Effector CD4-positive, alpha-beta T cell (primary cell): ENCODE measurements around the gene CLEC16A.

ENCODE experiments used
- DNase-seq: peaks from one replicate; pipeline ENCODE4 v3.0.0-alpha.2; 2020

CLEC16A gene

DNA sequence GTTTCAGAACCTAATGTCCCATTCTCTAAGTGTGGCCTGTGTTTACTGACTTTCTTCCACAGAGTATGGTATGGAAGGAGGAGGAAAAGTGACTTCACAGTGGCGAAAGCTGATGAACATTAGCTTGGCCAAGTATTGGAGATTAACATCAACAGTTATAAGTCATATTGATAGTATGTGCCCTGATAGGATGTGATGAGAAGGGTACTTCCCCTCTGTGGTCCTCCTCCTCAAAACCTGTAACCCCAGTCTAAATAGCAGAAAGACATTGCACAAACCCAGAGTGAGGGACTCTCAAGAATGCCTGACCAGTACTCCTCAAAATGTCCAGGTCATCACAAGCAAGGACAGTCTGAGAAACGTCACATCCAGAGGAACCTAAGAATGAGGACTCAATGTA is 73.1 kb downstream of the CLEC16A start:
- DNase-seq, result no peak

DNA sequence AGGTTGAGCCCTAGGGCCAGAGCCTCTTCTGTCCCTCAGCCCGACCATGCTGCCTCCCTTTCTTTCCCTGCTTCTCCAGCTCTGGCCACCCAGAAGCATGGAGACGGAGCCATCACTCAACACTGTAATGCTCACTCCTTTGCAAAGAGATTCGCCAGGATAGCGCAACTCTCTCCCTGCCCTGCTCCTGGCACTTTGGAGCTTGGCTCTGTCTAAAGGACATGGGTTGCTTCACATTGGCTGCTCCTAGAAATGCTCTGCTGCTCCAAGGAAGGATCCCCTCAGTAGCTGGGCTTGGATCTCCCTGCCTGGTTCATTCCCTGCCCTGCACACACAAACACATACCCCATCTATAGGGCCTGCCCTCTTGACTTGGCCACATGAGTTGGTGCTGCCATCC is 76.0 kb downstream of the CLEC16A start:
- DNase-seq, result no peak

DNA sequence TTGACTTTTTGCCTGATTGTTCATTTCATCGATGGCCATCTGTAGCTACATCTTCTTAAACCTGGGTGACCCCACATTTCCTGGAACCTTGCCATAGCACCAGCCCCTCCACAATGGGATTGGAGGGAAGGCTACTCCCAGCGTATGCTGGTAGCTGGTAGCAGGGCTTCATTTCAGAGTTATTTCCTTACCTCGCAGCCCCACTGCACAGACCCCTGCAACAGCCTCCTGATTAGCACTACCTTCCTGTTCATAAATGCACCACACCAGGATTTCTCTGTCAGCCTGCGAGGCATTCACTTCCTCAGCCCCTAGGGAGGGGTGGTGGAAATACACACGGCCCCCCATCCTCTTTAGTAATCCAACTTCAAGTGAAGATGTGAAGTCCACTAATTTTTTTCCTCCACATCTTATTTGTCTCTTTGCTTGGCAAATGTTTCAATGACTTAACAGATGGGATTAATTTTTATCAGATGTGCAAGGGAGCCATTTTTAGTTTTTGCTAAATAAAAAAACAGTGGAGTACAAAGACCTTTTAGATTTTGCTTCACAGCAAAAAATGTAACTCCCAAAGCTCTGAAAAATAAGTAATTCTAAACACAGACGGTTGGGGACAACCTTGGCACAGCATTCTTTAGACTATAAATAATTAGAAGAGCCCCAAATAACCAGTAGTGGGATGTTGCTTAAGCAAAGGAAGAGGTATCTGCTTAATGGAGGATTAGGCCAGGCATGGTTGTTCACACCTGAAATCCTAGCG is 76.6 kb downstream of the CLEC16A start:
- no peak for DNase-seq

DNA sequence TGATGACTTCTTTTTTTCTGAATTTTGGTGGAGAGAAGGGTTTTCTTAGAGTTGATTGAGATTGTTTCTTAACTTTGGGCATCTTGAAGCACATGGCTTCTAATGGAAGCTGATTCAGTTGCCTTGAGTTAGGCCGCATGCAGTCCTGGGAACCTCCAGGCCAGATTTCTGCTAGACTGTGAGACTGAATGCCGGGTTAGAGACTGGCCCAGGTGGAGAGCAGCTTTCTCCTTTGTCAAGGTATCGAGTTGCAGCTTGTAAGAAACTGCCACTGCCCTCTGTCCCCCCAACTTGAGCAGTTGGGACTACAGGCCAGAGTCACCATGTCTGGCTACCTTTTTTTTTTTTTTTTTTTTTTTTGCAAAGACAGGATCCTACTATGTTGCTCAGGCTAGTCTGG is 77.6 kb downstream of the CLEC16A start:
- DNase-seq, result no peak

DNA sequence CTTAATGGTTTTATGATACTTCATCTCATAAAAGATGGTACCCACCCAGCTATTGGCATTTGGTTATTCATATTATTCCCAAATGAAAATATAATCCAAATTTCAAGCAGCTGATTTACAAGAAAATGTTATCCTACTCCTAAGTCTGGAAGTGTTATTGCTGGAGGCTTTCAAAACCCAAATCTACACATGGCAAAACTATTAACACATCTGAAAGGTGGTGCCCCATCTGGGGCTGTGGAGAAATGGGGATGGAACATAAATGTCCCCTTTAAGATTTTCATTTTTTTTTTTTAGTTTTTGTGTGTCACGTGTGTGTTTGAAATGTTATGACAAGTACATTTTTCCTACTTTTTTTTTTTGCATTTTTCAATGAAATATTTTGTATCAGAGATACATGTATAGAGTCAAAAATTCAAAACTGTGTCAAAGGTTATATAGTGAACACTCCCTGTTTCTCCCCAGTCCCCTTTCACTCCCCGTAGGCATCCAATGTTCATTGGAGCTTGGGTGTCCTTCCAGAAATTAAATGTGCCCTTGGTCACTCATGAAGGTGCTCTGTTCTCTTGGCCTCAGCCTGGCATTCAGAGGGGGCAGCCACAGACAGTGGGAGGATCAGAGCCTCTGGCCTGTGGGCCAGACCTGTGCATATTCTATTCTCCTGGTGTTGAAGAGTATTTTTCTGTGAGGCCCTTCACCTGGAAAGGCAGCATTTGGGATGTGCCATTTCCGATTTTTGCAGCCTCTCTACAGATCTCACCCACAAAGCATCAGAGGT is 79.1 kb downstream of the CLEC16A start:
- DNase-seq, result no peak

DNA sequence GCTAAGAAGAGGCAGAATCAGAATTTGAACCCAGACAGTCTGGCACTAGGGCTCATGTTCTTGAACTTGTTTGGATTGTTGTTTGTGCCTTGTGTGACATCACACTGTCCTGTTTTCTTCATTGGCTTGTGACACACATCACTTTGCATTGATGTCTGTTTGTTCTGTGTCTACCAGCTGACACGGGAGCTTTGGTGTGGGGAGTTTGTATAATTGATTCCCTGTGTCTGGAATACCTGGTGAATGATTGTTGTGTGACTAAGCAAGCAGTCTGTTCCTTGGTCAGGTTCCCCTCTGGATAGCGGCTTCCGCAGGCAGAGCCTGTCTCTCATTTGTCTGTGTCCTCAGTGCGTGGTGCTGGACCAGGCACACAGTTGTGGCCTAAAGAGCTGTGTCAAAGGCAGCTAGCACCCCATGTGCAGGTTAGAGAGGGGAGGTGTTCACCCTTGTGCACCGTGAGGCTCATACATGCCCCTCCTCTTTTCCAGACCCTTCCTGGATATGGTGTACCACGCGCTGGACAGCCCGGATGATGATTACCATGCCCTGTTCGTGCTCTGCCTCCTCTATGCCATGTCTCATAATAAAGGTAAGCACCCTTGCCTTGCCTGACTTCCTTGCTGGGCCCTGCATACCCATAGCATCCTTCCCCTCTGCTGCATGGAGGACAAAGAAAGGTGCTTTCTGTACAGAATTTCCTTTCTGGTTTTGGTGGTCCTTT is 80.1 kb downstream of the CLEC16A start:
- no peak for DNase-seq

DNA sequence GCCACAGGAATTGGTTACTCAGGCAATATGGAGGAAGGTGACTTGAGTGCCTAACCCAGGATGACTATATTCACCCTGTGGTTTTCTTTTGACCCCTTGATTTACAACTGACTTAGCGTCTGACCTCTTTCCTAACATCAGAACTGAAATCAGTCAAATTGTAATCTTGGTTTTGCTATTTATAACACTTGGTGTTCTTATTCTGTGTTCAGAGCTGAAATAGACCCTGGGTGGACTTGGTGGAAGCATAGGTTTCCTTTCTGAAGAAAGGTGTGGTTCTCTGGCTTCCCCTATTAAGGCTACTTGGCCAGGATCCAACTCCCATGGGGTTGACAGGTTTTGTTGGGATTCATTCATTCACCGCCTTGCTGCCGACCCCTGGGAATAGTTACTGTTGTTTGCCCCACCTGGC is 80.8 kb downstream of the CLEC16A start:
- no peak for DNase-seq

DNA sequence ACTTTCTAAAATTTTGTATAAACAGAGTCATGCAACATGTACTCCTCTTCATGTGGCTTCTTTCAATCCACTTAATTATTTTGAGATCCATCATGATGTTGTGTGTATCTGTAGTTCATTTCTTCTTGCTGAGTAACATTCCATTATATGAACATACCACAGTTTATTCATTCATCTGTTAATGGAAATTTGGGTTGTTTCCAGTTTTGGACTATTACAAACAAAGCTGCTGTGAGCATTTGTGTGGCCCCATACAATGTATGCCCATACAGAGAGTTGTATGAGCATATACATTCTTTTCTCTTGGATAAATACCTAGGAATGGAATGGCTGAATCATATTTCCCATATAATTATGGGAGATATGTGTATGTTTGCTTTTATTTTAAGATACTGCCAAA is 85.6 kb downstream of the CLEC16A start:
- no peak for DNase-seq

DNA sequence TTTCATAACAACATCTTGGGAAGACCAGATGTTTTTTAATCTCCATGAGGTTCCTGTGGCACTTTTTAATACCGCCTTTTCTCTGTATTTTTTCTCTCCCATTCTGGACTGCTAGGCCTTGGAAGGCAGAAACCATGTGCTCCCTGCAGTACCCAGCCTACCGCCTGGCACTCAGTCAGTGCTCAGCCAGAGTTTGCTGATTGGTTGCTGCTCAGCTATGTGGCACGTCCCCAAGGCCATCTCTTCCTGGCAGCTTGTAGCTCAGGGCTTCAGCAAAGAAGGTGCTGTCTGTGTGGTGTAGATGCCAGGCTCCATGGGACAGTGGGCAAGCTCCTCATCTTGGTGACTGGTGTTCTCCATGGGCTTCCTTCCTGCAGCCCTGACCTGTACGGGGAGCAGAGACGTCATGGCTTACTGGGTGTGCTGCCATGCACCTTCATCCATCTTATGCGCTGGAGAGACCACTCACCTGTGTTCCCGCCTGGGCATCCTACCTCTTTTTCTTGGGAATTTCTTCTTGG is 86.7 kb downstream of the CLEC16A start:
- no peak for DNase-seq

DNA sequence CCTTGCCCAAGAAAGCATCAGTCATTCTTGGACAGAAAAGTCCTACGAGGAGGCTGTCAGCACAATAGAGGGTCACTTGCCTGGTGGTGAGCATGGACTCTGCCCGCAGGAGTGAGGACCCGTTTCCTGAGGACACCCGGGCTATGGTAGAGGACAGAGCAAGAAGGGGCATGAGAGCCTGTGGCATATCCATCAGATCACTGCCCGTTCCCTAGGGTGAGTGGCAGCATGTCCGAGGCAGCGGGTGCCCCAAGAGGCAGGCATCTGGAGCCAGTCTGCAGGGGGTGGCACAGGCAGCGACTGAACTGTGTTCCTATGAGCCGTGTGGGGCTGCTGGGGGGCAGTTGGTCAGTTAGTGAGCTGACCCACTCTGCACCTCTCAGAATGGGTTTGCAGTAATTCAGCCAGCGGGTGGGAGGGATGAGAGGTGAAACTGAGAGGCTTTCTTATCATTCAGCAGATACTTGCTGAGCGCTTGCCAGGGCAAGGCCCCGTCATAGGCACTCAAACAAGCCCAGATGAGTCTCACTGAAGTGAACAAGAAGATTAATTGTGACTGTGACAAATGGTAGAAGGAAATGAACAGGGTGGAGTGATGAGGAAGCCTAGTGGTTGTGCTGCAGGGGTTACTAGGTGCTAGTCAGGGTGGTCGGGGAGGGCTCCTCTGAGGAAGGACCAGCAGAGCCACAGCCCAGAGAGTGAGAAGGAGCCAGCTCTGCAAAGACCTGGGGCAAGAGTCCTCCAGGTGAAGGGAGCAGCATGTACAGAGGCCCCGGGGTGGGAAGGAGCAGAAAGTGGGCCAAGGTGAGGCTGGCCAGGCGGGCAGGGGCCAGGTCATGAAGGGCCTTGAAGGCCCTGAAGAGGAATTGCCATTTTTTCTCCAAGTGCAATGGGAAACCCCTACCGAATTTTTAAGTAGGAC is 87.9 kb downstream of the CLEC16A start:
- no peak for DNase-seq

DNA sequence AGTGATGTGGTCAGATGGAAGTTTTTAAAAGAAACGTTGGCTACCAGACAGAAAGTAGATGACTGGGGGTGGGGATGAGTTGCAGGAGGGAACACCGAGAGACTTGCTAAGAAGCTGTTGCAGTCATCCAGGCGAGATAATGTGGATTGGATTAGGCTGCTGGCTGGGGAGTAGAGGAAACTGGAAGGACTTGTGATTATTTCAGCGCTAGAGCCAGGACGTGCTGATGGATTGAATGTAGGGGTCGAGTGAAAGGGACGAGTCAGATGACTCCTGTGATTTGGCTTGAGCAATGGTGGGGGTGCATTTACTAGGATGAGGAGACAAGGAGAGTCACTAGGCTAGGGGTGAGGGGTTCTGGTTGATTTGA is 88.5 kb downstream of the CLEC16A start:
- DNase-seq, result no peak

DNA sequence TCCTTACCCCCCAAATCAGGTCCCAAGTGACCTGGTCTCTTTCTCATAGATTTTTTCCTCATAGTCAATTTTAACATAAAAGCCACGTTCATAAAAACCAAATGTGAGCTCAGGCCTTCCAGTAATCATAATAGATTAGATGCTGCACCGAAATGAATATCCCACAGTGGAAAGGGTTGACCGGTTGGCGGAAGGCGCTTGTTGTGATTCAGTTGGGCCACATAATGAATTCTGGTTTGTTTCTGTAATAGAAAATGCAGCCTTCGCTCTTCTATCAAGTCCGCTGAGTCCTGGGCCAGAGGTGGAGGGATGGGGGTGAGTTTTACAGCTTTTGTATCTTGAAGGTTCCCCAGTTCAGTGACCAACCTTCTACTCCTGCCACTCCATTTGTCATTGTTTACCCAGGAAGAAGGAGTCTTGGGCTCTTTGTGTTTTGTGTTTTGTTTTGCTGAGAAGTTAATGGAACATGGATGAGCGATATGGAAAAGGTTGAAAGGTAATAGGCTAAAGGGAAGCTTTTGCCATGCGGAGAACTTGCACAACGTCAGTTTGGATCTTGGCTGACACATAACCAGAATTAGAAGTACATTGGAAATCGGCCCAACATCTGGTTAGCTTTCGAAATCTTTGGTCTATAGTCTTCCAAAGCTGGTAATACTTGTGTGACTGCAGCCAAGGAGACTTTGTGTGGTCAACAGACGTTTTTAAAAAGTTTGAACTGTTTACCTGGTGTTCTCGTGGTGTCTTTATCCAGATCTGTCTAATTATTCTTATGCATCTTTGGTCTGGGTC is 89.5 kb downstream of the CLEC16A start:
- no peak for DNase-seq

DNA sequence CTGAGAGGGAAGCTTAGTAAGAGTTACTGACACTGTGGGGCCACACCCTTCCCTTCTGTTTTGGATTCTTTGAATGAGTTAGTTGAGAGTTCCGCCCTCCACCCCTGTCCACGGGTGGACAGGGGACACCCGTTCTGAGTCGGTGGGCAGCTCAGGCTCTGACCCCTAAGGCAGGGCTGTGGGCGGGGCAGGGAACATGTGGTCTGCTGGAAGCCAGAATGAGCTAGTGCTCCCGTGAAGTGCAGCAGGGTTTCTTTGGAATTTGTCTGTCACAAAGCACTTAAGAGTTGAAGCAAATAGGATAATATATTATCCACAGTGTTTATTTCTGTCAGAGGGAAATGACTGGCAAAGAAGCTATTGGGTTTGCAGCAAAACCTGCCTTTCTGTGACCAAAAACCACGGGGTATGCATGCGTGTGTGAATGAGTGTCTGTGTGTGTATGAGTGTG is 90.1 kb downstream of the CLEC16A start:
- DNase-seq, result no peak

DNA sequence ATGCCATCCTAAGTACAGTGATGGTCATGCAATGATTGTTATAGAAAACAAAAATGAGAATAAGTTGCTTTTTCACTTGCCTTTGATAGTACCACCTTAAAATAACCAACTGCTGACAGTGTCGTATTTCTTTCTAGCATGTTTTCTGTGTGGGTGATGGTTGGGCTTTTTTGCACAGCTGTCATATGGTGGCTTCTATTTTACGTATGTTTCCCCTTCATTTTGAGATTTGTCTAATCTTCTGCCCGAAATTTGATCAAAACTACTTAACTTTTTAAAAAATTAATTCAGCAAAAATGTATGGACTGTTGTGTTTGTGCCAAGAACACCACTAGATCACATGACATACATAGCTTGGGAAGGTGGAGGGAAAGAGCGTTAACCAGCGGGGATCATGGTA is 90.7 kb downstream of the CLEC16A start:
- no peak for DNase-seq

DNA sequence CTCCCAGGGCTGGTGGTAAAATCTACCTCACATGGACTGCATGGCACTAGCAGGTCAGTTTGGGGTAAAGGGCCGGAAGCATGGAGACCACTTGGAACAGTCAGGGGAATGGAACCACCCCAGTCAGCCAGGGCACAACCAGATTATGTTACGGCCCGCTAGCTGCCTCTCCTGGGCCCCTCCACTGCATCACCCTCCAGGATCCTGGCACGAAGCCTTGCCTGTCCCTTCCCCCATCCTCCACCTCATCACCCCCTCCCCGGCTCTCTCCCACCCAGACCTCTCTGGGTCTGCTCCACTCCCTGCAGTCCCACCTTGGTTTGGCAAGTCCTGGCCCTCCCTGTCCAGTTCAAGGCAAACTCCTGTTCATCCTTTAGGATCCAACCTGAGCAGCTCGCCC is 91.7 kb downstream of the CLEC16A start:
- DNase-seq, result no peak

DNA sequence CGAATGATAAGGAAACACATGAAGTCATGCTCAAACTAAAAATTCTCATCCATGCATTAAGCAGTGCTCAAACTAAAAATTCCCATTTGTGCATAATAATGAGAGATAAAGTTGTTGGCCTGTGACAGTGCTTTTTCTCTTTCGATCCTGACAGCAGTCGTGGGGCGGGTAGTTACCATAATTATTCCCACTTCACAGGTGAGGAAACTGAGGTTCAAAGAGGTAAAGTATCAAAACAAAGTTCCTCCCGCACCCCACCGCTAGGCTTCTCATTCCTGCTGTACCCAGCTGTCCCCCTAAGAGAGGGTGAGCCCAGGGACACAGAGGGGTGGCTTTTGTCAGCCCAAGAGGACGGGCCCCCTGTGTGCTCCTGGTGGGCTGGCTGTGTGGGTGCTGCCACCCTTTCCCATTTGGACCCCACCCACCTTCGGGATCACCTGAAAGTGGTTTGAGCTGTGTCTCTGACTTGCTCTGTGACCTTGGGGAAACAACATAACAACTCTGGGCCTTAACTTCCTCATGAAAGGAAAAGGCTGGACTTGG is 92.6 kb downstream of the CLEC16A start:
- no peak for DNase-seq

DNA sequence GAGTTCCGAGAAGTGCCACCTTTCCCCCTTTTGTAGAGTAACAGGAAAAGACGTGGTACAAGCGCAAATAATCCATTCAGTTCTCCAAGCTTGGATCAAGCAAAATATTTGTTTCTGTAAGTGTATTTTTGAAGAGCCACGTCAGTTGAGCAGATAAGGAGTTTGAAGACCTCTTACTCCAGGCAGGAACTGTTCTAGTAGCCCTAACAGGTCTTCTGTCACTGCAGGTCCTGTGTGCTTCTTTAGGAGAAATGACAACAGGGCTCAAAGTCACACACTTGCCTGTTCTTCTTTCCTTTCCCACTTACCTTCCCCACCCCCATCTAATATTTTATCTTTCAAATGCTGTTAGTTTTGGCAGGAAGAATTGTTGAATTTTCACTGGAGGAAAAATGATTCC is 93.9 kb downstream of the CLEC16A start:
- no peak for DNase-seq

DNA sequence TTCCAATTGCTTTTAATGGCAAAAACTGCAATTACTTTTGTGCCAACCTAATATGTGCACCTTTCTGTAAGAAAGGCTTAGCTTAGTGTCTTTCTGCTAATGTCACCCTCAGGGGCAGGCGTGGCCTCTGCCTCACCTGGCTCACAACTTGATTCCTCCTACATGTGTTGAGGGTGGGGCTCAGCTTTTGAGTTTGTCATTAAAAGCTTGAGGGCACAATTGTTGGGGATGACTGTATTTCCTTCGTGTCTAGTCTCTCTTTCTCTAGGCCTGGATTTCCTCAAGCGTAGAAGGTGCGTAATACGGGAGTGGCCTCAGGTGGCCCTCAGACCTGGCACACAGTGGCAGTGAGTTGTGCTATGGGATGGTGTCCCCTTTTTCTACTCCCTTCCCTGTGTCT is 94.4 kb downstream of the CLEC16A start:
- no peak for DNase-seq

DNA sequence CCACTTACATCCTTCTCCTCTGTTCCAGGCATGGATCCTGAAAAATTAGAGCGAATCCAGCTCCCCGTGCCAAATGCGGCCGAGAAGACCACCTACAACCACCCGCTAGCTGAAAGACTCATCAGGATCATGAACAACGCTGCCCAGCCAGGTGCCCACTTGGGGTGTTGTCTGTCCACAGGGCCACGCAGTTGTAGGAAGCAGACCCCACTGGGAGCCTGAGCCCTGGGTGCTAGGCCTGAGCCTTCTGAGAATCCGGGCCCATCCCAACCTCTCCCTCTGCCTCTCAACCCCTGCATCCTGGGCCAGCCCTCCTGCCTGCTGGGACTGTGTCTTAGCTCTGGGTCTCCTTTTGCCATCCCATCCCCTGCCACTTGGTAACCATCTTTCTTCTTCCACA is 95.4 kb downstream of the CLEC16A start:
- no peak for DNase-seq

DNA sequence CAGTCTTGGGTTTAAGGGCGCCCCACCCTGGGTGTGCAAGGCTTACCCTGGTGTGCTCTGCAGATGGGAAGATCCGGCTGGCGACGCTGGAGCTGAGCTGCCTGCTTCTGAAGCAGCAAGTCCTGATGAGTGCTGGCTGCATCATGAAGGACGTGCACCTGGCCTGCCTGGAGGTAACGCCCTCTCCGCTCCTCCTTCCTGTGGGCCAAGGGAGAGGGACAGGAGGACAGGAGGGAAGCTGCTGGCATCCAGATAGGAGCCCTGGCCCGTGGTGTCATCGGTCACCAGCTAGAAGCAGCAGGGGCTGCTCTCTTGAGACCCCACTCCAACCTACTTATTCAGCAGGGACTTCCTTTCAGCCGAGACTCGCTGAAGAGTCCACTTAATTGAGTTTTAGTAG is 97.8 kb downstream of the CLEC16A start:
- DNase-seq, result no peak

DNA sequence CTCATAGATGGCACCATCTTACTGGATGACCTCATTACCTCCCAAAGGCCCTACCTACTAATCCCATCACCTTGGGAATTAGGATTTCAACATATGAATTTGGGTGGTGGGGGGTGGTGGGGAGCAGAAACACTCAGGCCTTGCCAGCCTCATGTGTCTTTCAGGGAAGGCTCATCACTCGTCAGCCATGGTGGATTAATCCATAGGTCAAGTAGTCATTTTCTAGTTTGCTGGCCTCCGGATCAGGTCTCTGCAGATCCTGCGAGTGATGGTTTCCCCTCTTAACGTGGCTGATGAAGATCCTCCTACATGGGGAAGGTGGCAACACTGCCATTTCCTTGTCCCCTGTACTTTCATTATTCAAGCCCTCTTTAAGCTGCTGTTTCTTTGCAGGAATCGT is 101.1 kb downstream of the CLEC16A start:
- no peak for DNase-seq
